Measurements from ENCODE around the gene REXO5. TPM values are rescaled to one million over a fixed set of nuclear protein-coding genes. Genes with fewer than 3 reads are reported as not detected.
A peak's percentile ranks its signal among the peaks of the same experiment; 100 is the strongest.

REXO5 gene
- total RNA-seq, 1 experiment from 2014 or later = 6.7 TPM

GRCh38 chr16:20859699-20860098 is 53.4 kb downstream of the REXO5 start:
- H3K9me3 ChIP-seq (ENCODE audit: control insufficient read depth, low read depth, low read length) = no peaks in the 10 kb centered on the region
- H3K27me3 ChIP-seq (ENCODE audit: insufficient read depth, low read length) = no peaks in the 10 kb centered on the region
- H4K8ac ChIP-seq (replicated peaks; ENCODE audit: insufficient read length, low read depth, low read length) = no peak overlapping the region
- no peak overlapping the region for H3K56ac ChIP-seq (ENCODE audit: insufficient read length, low read depth, low read length)
- Mint-ChIP-seq H3K4me1 (peaks cover 32 to 41% of the 10 kb centered on the region in 2 experiments), H3K9me3 (no peaks in the 10 kb centered on the region), H3K4me3 (peak overlapping the region in 1 of 2 experiments; percentile 54; a peak in 1 of 5 replicates), H3K27me3 (ENCODE audit: low read depth) (no peaks in the 10 kb centered on the region), H3K36me3 (ENCODE audit: insufficient read depth in 1 of 3, low read depth in 3 of 3) (peaks cover 16 to 35% (median 26%) of the 10 kb centered on the region in 3 experiments), H3K27ac (peak overlapping the region; percentile 38 to 96 (median 90); a peak in 6 of 7 replicates)
- no peak overlapping the region for H2BK12ac ChIP-seq (ENCODE audit: insufficient read length, low read depth, low read length)
- WGBS (ENCODE audit: extremely low coverage, insufficient read length, low lambda C conversion rate) = no CpG with 5 or more reads among the region's 4 CpGs
- no peaks in the 10 kb centered on the region for H3K23me2 ChIP-seq (ENCODE audit: insufficient read length, low read depth, low read length, poor library complexity, severe bottlenecking)
- H2AK5ac ChIP-seq (ENCODE audit: insufficient read length, low read length) = no peak overlapping the region
- H2BK15ac ChIP-seq (ENCODE audit: low read depth, low read length) = no peak overlapping the region
- H4K5ac ChIP-seq (ENCODE audit: insufficient read length, low read depth, low read length) = no peak overlapping the region
- H2BK120ac ChIP-seq (ENCODE audit: low read depth, low read length, poor library complexity, severe bottlenecking) = no peak overlapping the region
- no peak overlapping the region for H2AFZ ChIP-seq (ENCODE audit: low read length)
- no peak overlapping the region for H2BK20ac ChIP-seq (ENCODE audit: low read depth, low read length, poor library complexity, severe bottlenecking)
- no peak for TF ChIP-seq CTCF (conservative IDR thresholded peaks at IDR 0.05)
- H4K91ac ChIP-seq (ENCODE audit: insufficient read length, low read depth, low read length) = no peak overlapping the region
- H2BK5ac ChIP-seq (ENCODE audit: insufficient read length, low read length) = no peak overlapping the region
- no peak for DNase-seq
- H3K4me1 ChIP-seq (ENCODE audit: insufficient read depth, low read length) = peaks cover 3% of the 10 kb centered on the region; the same call in 1 of the 2 replicates
- no peak overlapping the region for H3K9ac ChIP-seq (ENCODE audit: extremely low read depth, insufficient read length, low read length)
- peaks cover 9% of the 10 kb centered on the region for H3K79me1 ChIP-seq (ENCODE audit: insufficient read depth, low read depth, low read length, poor library complexity, severe bottlenecking)
- peaks cover 2% of the 10 kb centered on the region; the same call in 1 of the 2 replicates for H3K79me2 ChIP-seq (ENCODE audit: insufficient read depth, low read length)
- no peak overlapping the region for H3K18ac ChIP-seq (ENCODE audit: insufficient read length, low read depth, low read length)
- no peak overlapping the region for H3K4me2 ChIP-seq (ENCODE audit: insufficient read depth, insufficient read length, low read length)
- no peaks in the 10 kb centered on the region for H4K20me1 ChIP-seq (ENCODE audit: control insufficient read depth, insufficient read depth, insufficient read length)
- no peak overlapping the region for H3K27ac ChIP-seq (ENCODE audit: insufficient read length, low read depth, low read length)
- no peak overlapping the region; the same call in 1 of the 2 replicates for H3K14ac ChIP-seq (ENCODE audit: insufficient read depth, low read length)
- H3K23ac ChIP-seq (ENCODE audit: insufficient read length, low read depth, low read length) = no peak overlapping the region
- no peak overlapping the region for H3T11ph ChIP-seq (ENCODE audit: low read length)
- H3K4ac ChIP-seq (ENCODE audit: low read depth, low read length) = no peak overlapping the region

Data from H9 (cell line).